22Rv1 (cell line): ENCODE results near the gene PITPNM3.

Experiments used
- ZFX ChIP-seq: fragments of 450-650 bp; IDR thresholded peaks from 2 replicates; pipeline ENCODE4 v1.6.1; 2017; ENCODE audit warnings: antibody characterized with exemption, borderline replicate concordance
- TF ChIP-seq, protein P1 (sequence below): fragments of 450-650 bp; IDR thresholded peaks from 2 replicates; pipeline ENCODE4 v1.5.1; 2017; ENCODE audit warnings: mild to moderate bottlenecking

DNA sequence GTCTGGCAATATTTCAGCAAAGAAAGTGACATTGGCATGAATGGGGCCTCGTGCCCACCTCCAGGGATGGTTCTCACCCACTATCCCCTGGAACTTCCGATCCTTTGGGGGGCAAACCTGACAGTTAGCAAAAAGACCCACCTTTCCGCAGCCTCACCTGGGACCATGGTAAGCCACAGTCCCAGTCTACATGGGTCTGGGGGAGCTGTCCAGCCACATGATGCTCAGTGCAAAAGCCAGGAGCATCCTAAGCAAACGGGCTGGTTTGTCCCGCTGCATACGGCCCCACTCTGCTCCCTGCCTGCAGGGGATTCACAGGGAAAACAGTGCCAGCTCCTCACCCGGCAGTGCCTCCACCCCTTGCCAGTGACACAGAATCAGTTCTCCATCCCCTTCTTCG lies 140.7 kb downstream of the PITPNM3 start:
- TF ChIP-seq, protein P1, sequence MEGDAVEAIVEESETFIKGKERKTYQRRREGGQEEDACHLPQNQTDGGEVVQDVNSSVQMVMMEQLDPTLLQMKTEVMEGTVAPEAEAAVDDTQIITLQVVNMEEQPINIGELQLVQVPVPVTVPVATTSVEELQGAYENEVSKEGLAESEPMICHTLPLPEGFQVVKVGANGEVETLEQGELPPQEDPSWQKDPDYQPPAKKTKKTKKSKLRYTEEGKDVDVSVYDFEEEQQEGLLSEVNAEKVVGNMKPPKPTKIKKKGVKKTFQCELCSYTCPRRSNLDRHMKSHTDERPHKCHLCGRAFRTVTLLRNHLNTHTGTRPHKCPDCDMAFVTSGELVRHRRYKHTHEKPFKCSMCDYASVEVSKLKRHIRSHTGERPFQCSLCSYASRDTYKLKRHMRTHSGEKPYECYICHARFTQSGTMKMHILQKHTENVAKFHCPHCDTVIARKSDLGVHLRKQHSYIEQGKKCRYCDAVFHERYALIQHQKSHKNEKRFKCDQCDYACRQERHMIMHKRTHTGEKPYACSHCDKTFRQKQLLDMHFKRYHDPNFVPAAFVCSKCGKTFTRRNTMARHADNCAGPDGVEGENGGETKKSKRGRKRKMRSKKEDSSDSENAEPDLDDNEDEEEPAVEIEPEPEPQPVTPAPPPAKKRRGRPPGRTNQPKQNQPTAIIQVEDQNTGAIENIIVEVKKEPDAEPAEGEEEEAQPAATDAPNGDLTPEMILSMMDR, result no peak
- TF ChIP-seq ZFX, result no peak
